ENCODE measurements around the gene EDRF1.

EDRF1 gene

GRCh38 chr10:125762692-125763648 lies 43.5 kb downstream of the EDRF1 start:
- DNase-seq: no peak

GRCh38 chr10:125765835-125766234 lies 46.3 kb downstream of the EDRF1 start:
- DNase-seq: no peak

GRCh38 chr10:125766511-125766910 lies 47.0 kb downstream of the EDRF1 start:
- DNase-seq: no peak

GRCh38 chr10:125768219-125768855 lies 48.8 kb downstream of the EDRF1 start:
- no peak for DNase-seq

- DNase-seq: no peak
Observed at GRCh38 chr10:125769175-125769574, 49.7 kb downstream of the EDRF1 start.

- no peak for DNase-seq
Observed at GRCh38 chr10:125770844-125771243, 51.3 kb downstream of the EDRF1 start.

- no peak for DNase-seq
Observed at GRCh38 chr10:125772112-125772863, 52.8 kb downstream of the EDRF1 start.

GRCh38 chr10:125772864-125773180 lies 53.3 kb downstream of the EDRF1 start:
- no peak for DNase-seq

- DNase-seq: no peak
Observed at GRCh38 chr10:125773687-125774543, 54.4 kb downstream of the EDRF1 start.

- DNase-seq: no peak
Observed at GRCh38 chr10:125774581-125775191, 55.2 kb downstream of the EDRF1 start.

GRCh38 chr10:125775491-125776106 lies 56.1 kb downstream of the EDRF1 start, which contains the start of gene MMP21:
Gene MMP21 (minus strand): TSS chr10:125775821. CDS start chr10:125775821, 0 bp downstream.
- no peak for DNase-seq

- no peak for DNase-seq
Observed at GRCh38 chr10:125777806-125778205, 58.3 kb downstream of the EDRF1 start.

GRCh38 chr10:125778556-125778955 lies 59.0 kb downstream of the EDRF1 start:
- no peak for DNase-seq

- peak; percentile 39 for DNase-seq
Observed at GRCh38 chr10:125779403-125780327, 60.2 kb downstream of the EDRF1 start.

- DNase-seq: no peak
Observed at GRCh38 chr10:125781374-125781773, 61.9 kb downstream of the EDRF1 start.

GRCh38 chr10:125782054-125782453 lies 62.5 kb downstream of the EDRF1 start:
- no peak for DNase-seq

GRCh38 chr10:125782616-125783015 lies 63.1 kb downstream of the EDRF1 start:
- DNase-seq: no peak

- no peak for DNase-seq
Observed at GRCh38 chr10:125783408-125783807, 63.9 kb downstream of the EDRF1 start.

GRCh38 chr10:125783957-125784356 lies 64.4 kb downstream of the EDRF1 start:
- no peak for DNase-seq

GRCh38 chr10:125785791-125786190 lies 66.3 kb downstream of the EDRF1 start:
- no peak for DNase-seq

Data from activated effector memory CD4-positive, alpha-beta T cell treated with anti-CD3 and anti-CD28 coated beads, Interleukin-2, amount 50 U/mL, for 16 hours (primary cell).